Measurements from ENCODE around the gene ABCC9. TPM values are rescaled to one million over a fixed set of nuclear protein-coding genes. Genes with fewer than 3 reads are reported as not detected.

ABCC9 gene
- total RNA-seq, 2 donors from 2014 or later: 0.22 TPM; not detected in 1

DNA sequence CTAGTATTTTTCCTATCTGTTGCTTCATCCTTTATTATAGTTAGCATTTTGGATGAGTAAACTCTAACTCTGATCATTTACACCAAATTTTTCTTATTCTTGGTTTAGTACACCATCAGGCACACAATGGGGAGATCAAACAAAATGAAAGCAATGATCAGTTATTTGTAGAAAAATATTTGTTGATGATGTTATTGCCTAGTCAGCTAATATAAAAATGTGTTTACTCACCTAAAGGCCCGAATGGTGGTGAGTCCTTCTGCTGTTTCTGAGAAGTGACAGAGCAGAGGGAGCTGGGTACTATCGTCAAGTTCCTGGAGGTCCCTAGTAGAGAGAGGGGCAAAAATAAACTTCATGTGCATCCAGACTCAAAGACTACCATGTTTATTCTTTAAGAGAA is 103.4 kb downstream of the ABCC9 start:
- no peaks in the 10 kb centered on the region for H3K27me3 ChIP-seq (ENCODE audit: control insufficient read depth, insufficient read depth, low read length, poor library complexity, severe bottlenecking)
- H3K27ac ChIP-seq (ENCODE audit: low read depth, low read length): no peak overlapping the region
- H3K36me3 ChIP-seq (ENCODE audit: control insufficient read depth, insufficient read depth, low read length): no peaks in the 10 kb centered on the region
- TF ChIP-seq, protein P1, sequence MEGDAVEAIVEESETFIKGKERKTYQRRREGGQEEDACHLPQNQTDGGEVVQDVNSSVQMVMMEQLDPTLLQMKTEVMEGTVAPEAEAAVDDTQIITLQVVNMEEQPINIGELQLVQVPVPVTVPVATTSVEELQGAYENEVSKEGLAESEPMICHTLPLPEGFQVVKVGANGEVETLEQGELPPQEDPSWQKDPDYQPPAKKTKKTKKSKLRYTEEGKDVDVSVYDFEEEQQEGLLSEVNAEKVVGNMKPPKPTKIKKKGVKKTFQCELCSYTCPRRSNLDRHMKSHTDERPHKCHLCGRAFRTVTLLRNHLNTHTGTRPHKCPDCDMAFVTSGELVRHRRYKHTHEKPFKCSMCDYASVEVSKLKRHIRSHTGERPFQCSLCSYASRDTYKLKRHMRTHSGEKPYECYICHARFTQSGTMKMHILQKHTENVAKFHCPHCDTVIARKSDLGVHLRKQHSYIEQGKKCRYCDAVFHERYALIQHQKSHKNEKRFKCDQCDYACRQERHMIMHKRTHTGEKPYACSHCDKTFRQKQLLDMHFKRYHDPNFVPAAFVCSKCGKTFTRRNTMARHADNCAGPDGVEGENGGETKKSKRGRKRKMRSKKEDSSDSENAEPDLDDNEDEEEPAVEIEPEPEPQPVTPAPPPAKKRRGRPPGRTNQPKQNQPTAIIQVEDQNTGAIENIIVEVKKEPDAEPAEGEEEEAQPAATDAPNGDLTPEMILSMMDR (conservative IDR thresholded peaks at IDR 0.05): no peak
- Mint-ChIP-seq H3K27me3 (ENCODE audit: insufficient read depth) (peaks cover under 1% of the 10 kb centered on the region), H3K4me3 (no peak overlapping the region), H3K36me3 (ENCODE audit: low read depth) (no peaks in the 10 kb centered on the region), H3K9me3 (no peaks in the 10 kb centered on the region), H3K4me1 (no peaks in the 10 kb centered on the region), H3K27ac (no peak overlapping the region)
- no peak overlapping the region for H3K9ac ChIP-seq (ENCODE audit: extremely low read depth, low read length, poor library complexity, severe bottlenecking)
- no peak overlapping the region for H3K4me3 ChIP-seq (ENCODE audit: low read length)
- H3K4me1 ChIP-seq (ENCODE audit: control insufficient read depth, insufficient read depth, low read length): no peaks in the 10 kb centered on the region
- DNase-seq: no peak
- 82 to 100% methylated on average over 2 of the region's 2 CpGs for WGBS, 2 experiments (ENCODE audit: insufficient coverage in 1 of 2, insufficient read length in 1 of 2)
- H3K9me3 ChIP-seq (ENCODE audit: control insufficient read depth, low read length): no peaks in the 10 kb centered on the region

GRCh38 chr12:21831791-21832344 is 109.4 kb downstream of the ABCC9 start:
- WGBS, 2 experiments (ENCODE audit: insufficient coverage in 1 of 2, insufficient read length in 1 of 2): 85 to 90% methylated on average over 2 to 4 of the region's 4 CpGs
- Histone ChIP-seq H3K9me3 (ENCODE audit: control insufficient read depth, low read length) (no peaks in the 10 kb centered on the region), H3K9ac (ENCODE audit: extremely low read depth, low read length, poor library complexity, severe bottlenecking) (no peak overlapping the region), H3K4me3 (ENCODE audit: low read length) (no peak overlapping the region), H3K36me3 (ENCODE audit: control insufficient read depth, insufficient read depth, low read length) (no peaks in the 10 kb centered on the region), H3K4me1 (ENCODE audit: control insufficient read depth, insufficient read depth, low read length) (no peaks in the 10 kb centered on the region), H3K27ac (ENCODE audit: low read depth, low read length) (no peak overlapping the region), H3K27me3 (ENCODE audit: control insufficient read depth, insufficient read depth, low read length, poor library complexity, severe bottlenecking) (no peaks in the 10 kb centered on the region)
- H3K27ac Mint-ChIP-seq: no peak overlapping the region
- H3K4me1 Mint-ChIP-seq: no peaks in the 10 kb centered on the region
- no peaks in the 10 kb centered on the region for H3K9me3 Mint-ChIP-seq
- TF ChIP-seq, protein P1 (conservative IDR thresholded peaks at IDR 0.05): no peak
- no peaks in the 10 kb centered on the region for H3K36me3 Mint-ChIP-seq (ENCODE audit: low read depth)
- H3K27me3 Mint-ChIP-seq (ENCODE audit: insufficient read depth): peaks cover 6% of the 10 kb centered on the region
- no peak overlapping the region for H3K4me3 Mint-ChIP-seq
- no peak for DNase-seq

DNA sequence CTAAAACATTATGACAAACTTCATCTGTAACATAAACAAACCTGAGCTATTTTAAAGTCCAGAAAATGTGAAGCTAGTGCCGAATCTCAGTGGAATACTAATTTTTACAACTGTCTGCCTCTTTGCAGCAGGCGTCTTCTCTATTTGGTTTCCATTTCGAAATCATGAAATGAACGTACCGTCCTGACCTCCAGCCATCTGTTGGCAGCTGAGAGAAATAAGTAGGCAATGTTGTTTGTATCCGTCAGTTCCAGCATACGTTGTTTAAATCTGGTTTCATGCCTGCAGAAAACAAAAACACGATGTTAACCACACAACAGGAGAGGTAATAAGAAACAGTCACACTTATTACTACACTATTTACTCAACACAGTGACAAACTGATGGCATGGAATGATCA is 112.4 kb downstream of the ABCC9 start:
- Mint-ChIP-seq H3K36me3 (ENCODE audit: low read depth) (no peaks in the 10 kb centered on the region), H3K4me1 (no peaks in the 10 kb centered on the region), H3K27ac (no peak overlapping the region), H3K9me3 (no peaks in the 10 kb centered on the region), H3K4me3 (no peak overlapping the region), H3K27me3 (ENCODE audit: insufficient read depth) (peaks cover 6% of the 10 kb centered on the region)
- Histone ChIP-seq H3K36me3 (ENCODE audit: control insufficient read depth, insufficient read depth, low read length) (no peaks in the 10 kb centered on the region), H3K27me3 (ENCODE audit: control insufficient read depth, insufficient read depth, low read length, poor library complexity, severe bottlenecking) (no peaks in the 10 kb centered on the region), H3K9me3 (ENCODE audit: control insufficient read depth, low read length) (no peaks in the 10 kb centered on the region), H3K9ac (ENCODE audit: extremely low read depth, low read length, poor library complexity, severe bottlenecking) (no peak overlapping the region), H3K27ac (ENCODE audit: low read depth, low read length) (no peak overlapping the region), H3K4me3 (ENCODE audit: low read length) (no peak overlapping the region), H3K4me1 (ENCODE audit: control insufficient read depth, insufficient read depth, low read length) (no peaks in the 10 kb centered on the region)
- WGBS, 2 experiments (ENCODE audit: insufficient coverage in 1 of 2, insufficient read length in 1 of 2): 90 to 96% methylated on average over 5 to 8 of the region's 8 CpGs
- TF ChIP-seq, protein P1 (conservative IDR thresholded peaks at IDR 0.05): no peak
- no peak for DNase-seq
